Esophagus squamous epithelium (tissue), 5 donors: ENCODE results near the gene MT2A. TPM values are rescaled to one million over a fixed set of nuclear protein-coding genes. Genes with fewer than 3 reads are reported as not detected.

Experiments used
- DNase-seq: peaks from one replicate; lab custom pipeline; 2025; lab: John Stamatoyannopoulos, UW
- H3K27ac ChIP-seq, 4 donors: fragments of 200-600 bp; sonication (generic); one replicate each; pipeline ENCODE4 v1.5.1; 2016 to 2019; ENCODE audit warnings: mild to moderate bottlenecking in 1 of 4
- H3K27me3 ChIP-seq, 4 donors: fragments of 200-600 bp; sonication (generic); 1 replicate in 3 of 4; 2 replicates in 1 of 4; pipeline versions ENCODE4 v1.5.1 to v1.6.0; 2017 to 2021; ENCODE audit warnings: antibody characterized with exemption in 1 of 4
- H3K36me3 ChIP-seq, 3 donors: fragments of 200-600 bp; sonication (generic); one replicate each; pipeline ENCODE4 v1.5.1; 2016 to 2019
- H3K4me1 ChIP-seq, 3 donors: fragments of 200-600 bp; sonication (generic); one replicate each; pipeline ENCODE4 v1.5.1; 2017 to 2019
- H3K4me3 ChIP-seq, 4 donors: fragments of 200-600 bp; sonication (generic); 1 replicate in 3 of 4; 2 replicates in 1 of 4; pipeline ENCODE4 v1.5.1; 2016 to 2019; ENCODE audit warnings: mild to moderate bottlenecking in 2 of 4, moderate library complexity in 1 of 4
- H3K9me3 ChIP-seq, 3 donors: fragments of 200-600 bp; sonication (generic); one replicate each; pipeline ENCODE4 v1.5.1; 2016 to 2019
- CTCF ChIP-seq, 6 experiments: fragments of 450-650 bp in 4 of 6; fragments of 200-600 bp in 2 of 6; sonication (generic) in 2 of 6; IDR thresholded peaks; one replicate each; pipeline ENCODE4 v1.5.1; 2016 to 2019; ENCODE audit warnings: antibody characterized with exemption in 6 of 6, mild to moderate bottlenecking in 4 of 6, moderate library complexity in 4 of 6
- POLR2A ChIP-seq, 4 donors: fragments of 450-650 bp; IDR thresholded peaks; one replicate each; pipeline ENCODE4 v1.6.1; 2017; ENCODE audit warnings: antibody characterized with exemption in 4 of 4, mild to moderate bottlenecking in 4 of 4, moderate library complexity in 3 of 4
- WGBS, 2 donors: methylation state at CpG; one replicate each; pipeline ENCODE4 v1.1.5; 2018; 5-methylcytosine and 5-hydroxymethylcytosine counted together
- intact Hi-C: fragments of 100-400 bp; cut with DNase I; formaldehyde crosslinking; loops from one replicate; pipeline ENCODE4 v1.15.0; 2022
- total RNA-seq, 4 donors: library from RNA; depleted of rRNA; stranded (reverse); fragments of >200 nt; gene quantifications; one replicate each; pipeline ENCODE4 v1.1.0, GENCODE V29; 2016
- donor health status: DM: yes; HTN: yes; CAD: no.

The MT2A gene
- total RNA-seq, 4 donors from 2014 or later, result 76.5 to 157 (median 96.2) TPM

GRCh38 chr16:56645838-56646237 is 37.5 kb downstream of the MT2A start:
- H3K27me3 ChIP-seq, result peaks cover 0 to 91% (median 0%) of the 10 kb centered on the region in 4 donors
- peaks cover 13 to 22% (median 15%) of the 10 kb centered on the region in 3 donors for H3K4me1 ChIP-seq
- H3K4me3 ChIP-seq, result no peak overlapping the region
- no peaks in the 10 kb centered on the region for H3K36me3 ChIP-seq
- TF ChIP-seq POLR2A (IDR thresholded peaks at IDR 0.05), result no peak
- no peak for TF ChIP-seq CTCF (IDR thresholded peaks at IDR 0.05)
- H3K9me3 ChIP-seq, result no peaks in the 10 kb centered on the region
- no peak overlapping the region for H3K27ac ChIP-seq
- DNase-seq, result no peak
- intact Hi-C loops, result no loop called here
- 0% methylated on average over 1 of the region's 1 CpG; no CpG with 5 or more reads in 1 of the 2 donors for WGBS, 2 donors

- peaks cover 13 to 21% (median 14%) of the 10 kb centered on the region in 3 donors for H3K4me1 ChIP-seq
- WGBS, 2 donors, result 64 to 80% methylated on average over 7 to 9 of the region's 33 CpGs
- H3K36me3 ChIP-seq, result no peaks in the 10 kb centered on the region
- DNase-seq, result no peak
- intact Hi-C loops, result no loop called here
- no peak for TF ChIP-seq CTCF (IDR thresholded peaks at IDR 0.05)
- TF ChIP-seq POLR2A (IDR thresholded peaks at IDR 0.05), result no peak
- no peak overlapping the region for H3K27ac ChIP-seq
- H3K4me3 ChIP-seq, result no peak overlapping the region
- H3K9me3 ChIP-seq, result no peaks in the 10 kb centered on the region
- peaks cover 0 to 94% (median 0%) of the 10 kb centered on the region in 4 donors for H3K27me3 ChIP-seq
These were observed 39.5 kb downstream of the MT2A start for GRCh38 chr16:56647641-56648431.

- no peak for DNase-seq
- no peak for TF ChIP-seq CTCF (IDR thresholded peaks at IDR 0.05)
- TF ChIP-seq POLR2A (IDR thresholded peaks at IDR 0.05), result no peak
- Histone ChIP-seq H3K4me3 (no peak overlapping the region), H3K27me3 (peaks cover 0 to 84% (median 0%) of the 10 kb centered on the region in 4 donors), H3K9me3 (no peaks in the 10 kb centered on the region), H3K27ac (no peak overlapping the region), H3K4me1 (peaks cover 0 to 12% (median 0%) of the 10 kb centered on the region in 3 donors), H3K36me3 (no peaks in the 10 kb centered on the region)
- intact Hi-C loops, result no loop called here
- 70% methylated on average over 2 of the region's 2 CpGs; no CpG with 5 or more reads in 1 of the 2 donors for WGBS, 2 donors
These were observed 40.9 kb downstream of the MT2A start for GRCh38 chr16:56649271-56649670.

GRCh38 chr16:56649820-56650219 is 41.4 kb downstream of the MT2A start:
- Histone ChIP-seq H3K27ac (no peak overlapping the region), H3K4me3 (no peak overlapping the region), H3K4me1 (peaks cover 0 to 12% (median 0%) of the 10 kb centered on the region in 3 donors), H3K27me3 (peaks cover 0 to 79% (median 0%) of the 10 kb centered on the region in 4 donors), H3K9me3 (no peaks in the 10 kb centered on the region), H3K36me3 (no peaks in the 10 kb centered on the region)
- TF ChIP-seq CTCF (IDR thresholded peaks at IDR 0.05) (no peak), POLR2A (IDR thresholded peaks at IDR 0.05) (no peak)
- intact Hi-C loops, result no loop called here
- WGBS, 2 donors, result 41 to 44% methylated on average over 3 of the region's 3 CpGs
- no peak for DNase-seq

- Histone ChIP-seq H3K27ac (no peak within 1 kb of the TSS), H3K4me1 (peaks cover 0 to 12% (median 0%) of the 10 kb centered on the region in 3 donors), H3K27me3 (peaks cover 0 to 67% (median 0%) of the 10 kb centered on the region in 4 donors), H3K9me3 (no peaks in the 10 kb centered on the region), H3K4me3 (no peak within 1 kb of the TSS), H3K36me3 (no peaks in the 10 kb centered on the region)
- TF ChIP-seq CTCF (IDR thresholded peaks at IDR 0.05) (no peak), POLR2A (IDR thresholded peaks at IDR 0.05) (no peak)
- intact Hi-C loops, result no loop called here
- no peak for DNase-seq
- 82 to 90% methylated on average over 4 to 7 of the region's 7 CpGs for WGBS, 2 donors
These were observed 43.2 kb downstream of the MT2A start, which contains the start of gene MT1B for GRCh38 chr16:56651586-56651985. Gene MT1B (plus strand): TSS chr16:56651886. CDS start chr16:56651954, 68 bp downstream.
